SU-DHL-6 (cell line): ENCODE measurements around the gene UQCC2.

Source experiments
- H2AFZ ChIP-seq: fragments of 200-600 bp; sonication (generic); 2 replicates; pipeline ENCODE4 v1.6.1; 2014; ENCODE audit warnings: low read depth, mild to moderate bottlenecking, moderate library complexity, mixed read lengths, antibody characterized with exemption, low read length; ENCODE audit not compliant: severe bottlenecking
- H3F3A ChIP-seq: fragments of 200-600 bp; shearing (Covaris generic); 2 replicates; pipeline ENCODE4 v1.6.0; 2016; ENCODE audit warnings: antibody characterized with exemption, mild to moderate bottlenecking; ENCODE audit not compliant: insufficient read depth
- H3K27ac ChIP-seq: fragments of 200-600 bp; sonication (generic); 2 replicates; pipeline ENCODE4 v1.5.1; 2016; ENCODE audit warnings: low read depth, mild to moderate bottlenecking, low read length, moderate library complexity, mixed read lengths
- H3K27me3 ChIP-seq: fragments of 200-600 bp; sonication (generic), shearing (Covaris generic); 2 replicates; pipeline ENCODE4 v1.6.0; 2014; ENCODE audit warnings: mild to moderate bottlenecking, low read length
- H3K36me3 ChIP-seq: fragments of 200-600 bp; sonication (generic); 2 replicates; pipeline ENCODE4 v1.6.1; 2014; ENCODE audit warnings: mild to moderate bottlenecking, low read length, mixed read lengths
- H3K4me2 ChIP-seq: fragments of 300-600, 200-600 bp; shearing (Covaris generic), sonication (generic); 2 replicates; pipeline ENCODE4 v1.6.0; 2014; ENCODE audit warnings: low read length, low read depth, mild to moderate bottlenecking; ENCODE audit not compliant: poor library complexity, severe bottlenecking
- H3K4me3 ChIP-seq: fragments of 200-600 bp; sonication (generic); 2 replicates; pipeline ENCODE4 v1.5.1; 2014; ENCODE audit warnings: antibody characterized with exemption, low read length, mild to moderate bottlenecking, mixed read lengths; ENCODE audit not compliant: insufficient read depth, poor library complexity, severe bottlenecking
- H3K79me2 ChIP-seq: fragments of 200-600 bp; sonication (generic); 2 replicates; pipeline ENCODE4 v1.6.1; 2014; ENCODE audit warnings: mild to moderate bottlenecking, low read length, moderate library complexity; ENCODE audit not compliant: insufficient read depth
- H3K9ac ChIP-seq: fragments of 200-600 bp; sonication (generic); 2 replicates; pipeline ENCODE4 v1.7.0; 2014; ENCODE audit warnings: mild to moderate bottlenecking, low read length
- H3K9me2 ChIP-seq: fragments of 200-600 bp; sonication (generic); replicated peaks from 2 replicates; pipeline ENCODE4 v1.6.1; 2014; ENCODE audit warnings: low read length; ENCODE audit not compliant: insufficient read depth
- H3K9me3 ChIP-seq: fragments of 200-600 bp; sonication (generic); 2 replicates; pipeline ENCODE4 v1.6.1; 2014; ENCODE audit warnings: low read length, mixed read lengths; ENCODE audit not compliant: insufficient read depth
- H4K20me1 ChIP-seq: fragments of 200-600 bp; sonication (generic); 2 replicates; pipeline ENCODE4 v1.6.1; 2014; ENCODE audit warnings: low read depth, mild to moderate bottlenecking, antibody characterized with exemption, low read length, moderate library complexity, mixed read lengths
- CTCF ChIP-seq: fragments of 200-600 bp; sonication (generic); IDR thresholded peaks from one replicate; pipeline ENCODE4 v1.5.1; 2017; ENCODE audit warnings: antibody characterized with exemption, mild to moderate bottlenecking, low read length, moderate library complexity; ENCODE audit not compliant: insufficient read depth, poor library complexity, severe bottlenecking
- EZH2phosphoT487 ChIP-seq: fragments of 200-600 bp; sonication (generic), shearing (Covaris generic); conservative IDR thresholded peaks from 2 replicates; pipeline ENCODE4 v1.6.1; 2018; ENCODE audit warnings: mild to moderate bottlenecking, antibody characterized with exemption, low read length, moderate library complexity, mixed read lengths

UQCC2 gene

GRCh38 chr6:33732385-33732784, 20.9 kb upstream of the UQCC2 start:
- Histone ChIP-seq H3K79me2 (no peaks in the 10 kb centered on the region), H3K9me3 (no peaks in the 10 kb centered on the region), H3K9ac (no peak overlapping the region), H3K4me2 (no peak overlapping the region), H2AFZ (no peak overlapping the region), H3K36me3 (no peaks in the 10 kb centered on the region), H3K9me2 (no peaks in the 10 kb centered on the region), H3F3A (no peaks in the 10 kb centered on the region), H3K27me3 (no peaks in the 10 kb centered on the region), H3K4me3 (no peak overlapping the region), H3K27ac (no peak overlapping the region), H4K20me1 (no peaks in the 10 kb centered on the region)
- TF ChIP-seq CTCF = no peak
- TF ChIP-seq EZH2phosphoT487 = no peak

- no peaks in the 10 kb centered on the region for H3K36me3 ChIP-seq
- no peak overlapping the region for H3K9ac ChIP-seq
- no peaks in the 10 kb centered on the region for H4K20me1 ChIP-seq
- no peaks in the 10 kb centered on the region for H3K79me2 ChIP-seq
- no peak overlapping the region for H3K27ac ChIP-seq
- no peak overlapping the region for H3K4me2 ChIP-seq
- no peaks in the 10 kb centered on the region for H3K9me2 ChIP-seq
- no peaks in the 10 kb centered on the region for H3K9me3 ChIP-seq
- no peaks in the 10 kb centered on the region for H3F3A ChIP-seq
- H2AFZ ChIP-seq = no peak overlapping the region
- no peak overlapping the region for H3K4me3 ChIP-seq
- TF ChIP-seq CTCF (no peak), EZH2phosphoT487 (no peak)
- H3K27me3 ChIP-seq = no peaks in the 10 kb centered on the region
These were observed 20.3 kb upstream of the UQCC2 start for GRCh38 chr6:33731751-33732282.

GRCh38 chr6:33731035-33731434, 19.5 kb upstream of the UQCC2 start:
- H3K4me3 ChIP-seq = no peak overlapping the region
- no peak overlapping the region for H3K27ac ChIP-seq
- TF ChIP-seq CTCF (no peak), EZH2phosphoT487 (no peak)
- no peak overlapping the region for H3K4me2 ChIP-seq
- no peaks in the 10 kb centered on the region for H3K27me3 ChIP-seq
- no peaks in the 10 kb centered on the region for H3K9me2 ChIP-seq
- no peaks in the 10 kb centered on the region for H4K20me1 ChIP-seq
- H3K36me3 ChIP-seq = no peaks in the 10 kb centered on the region
- H2AFZ ChIP-seq = no peak overlapping the region
- H3K9me3 ChIP-seq = no peaks in the 10 kb centered on the region
- no peak overlapping the region for H3K9ac ChIP-seq
- no peaks in the 10 kb centered on the region for H3F3A ChIP-seq
- H3K79me2 ChIP-seq = no peaks in the 10 kb centered on the region

GRCh38 chr6:33730611-33731010, 19.1 kb upstream of the UQCC2 start:
- H3K27me3 ChIP-seq = no peaks in the 10 kb centered on the region
- H3K4me2 ChIP-seq = no peak overlapping the region
- no peaks in the 10 kb centered on the region for H3K36me3 ChIP-seq
- no peaks in the 10 kb centered on the region for H3K9me2 ChIP-seq
- H3K4me3 ChIP-seq = no peak overlapping the region
- H3K27ac ChIP-seq = no peak overlapping the region
- H3K9ac ChIP-seq = no peak overlapping the region
- no peak overlapping the region for H2AFZ ChIP-seq
- no peaks in the 10 kb centered on the region for H4K20me1 ChIP-seq
- H3F3A ChIP-seq = no peaks in the 10 kb centered on the region
- no peaks in the 10 kb centered on the region for H3K9me3 ChIP-seq
- no peak for TF ChIP-seq EZH2phosphoT487
- TF ChIP-seq CTCF = no peak
- H3K79me2 ChIP-seq = no peaks in the 10 kb centered on the region
